Heart left ventricle (tissue), 16 donors: ENCODE data around the gene NUAK1. TPM values are rescaled to one million over a fixed set of nuclear protein-coding genes. Genes with fewer than 3 reads are reported as not detected.

ENCODE experiments used
- ATAC-seq, 4 donors: fragments of 200-7000 bp; cut with Tn5 transposase; one replicate each; pipeline ENCODE4 v1.9.1; 2020 to 2022; ENCODE audit warnings: moderate library complexity in 4 of 4, mild to moderate bottlenecking in 3 of 4, moderate number of reproducible peaks in 1 of 4
- DNase-seq, 5 donors: peaks; one replicate each; pipeline ENCODE4 v3.0.0-alpha.2; 2020
- H3K27ac ChIP-seq, 12 donors: fragments of 200-600 bp; sonication (generic) in 4 of 12; one replicate each; pipeline versions ENCODE4 v1.5.0 to v1.8.0; 2016 to 2022; ENCODE audit warnings: mild to moderate bottlenecking in 2 of 12
- H3K27me3 ChIP-seq, 9 donors: fragments of 200-600 bp; sonication (generic) in 2 of 9; one replicate each; pipeline versions ENCODE4 v1.5.1 to v1.8.0; 2016 to 2022; ENCODE audit warnings: mild to moderate bottlenecking in 3 of 9
- H3K36me3 ChIP-seq, 9 donors: fragments of 200-600 bp; sonication (generic) in 2 of 9; one replicate each; pipeline versions ENCODE4 v1.5.0 to v1.8.0; 2018 to 2022; ENCODE audit warnings: mild to moderate bottlenecking in 2 of 9
- H3K4me1 ChIP-seq, 12 donors: fragments of 200-600 bp; sonication (generic) in 4 of 12; one replicate each; pipeline versions ENCODE4 v1.5.0 to v1.8.0; 2016 to 2022; ENCODE audit warnings: mild to moderate bottlenecking in 3 of 12
- H3K4me3 ChIP-seq, 12 donors: fragments of 200-600 bp; sonication (generic) in 4 of 12; one replicate each; pipeline versions ENCODE4 v1.5.0 to v1.8.0; 2017 to 2022; ENCODE audit warnings: mild to moderate bottlenecking in 9 of 12, moderate library complexity in 4 of 12
- H3K9me3 ChIP-seq, 12 donors: fragments of 200-600 bp; sonication (generic) in 4 of 12; one replicate each; pipeline versions ENCODE4 v1.5.0 to v1.8.0; 2016 to 2022; ENCODE audit warnings: mild to moderate bottlenecking in 1 of 12
- CTCF ChIP-seq, 12 donors: fragments of 200-600 bp; sonication (generic) in 4 of 12; IDR thresholded peaks; one replicate each; pipeline versions ENCODE4 v1.5.0 to v1.8.0; 2018 to 2022; ENCODE audit warnings: antibody characterized with exemption in 12 of 12, mild to moderate bottlenecking in 5 of 12
- POLR2A ChIP-seq, 2 donors: fragments of 450-650 bp; IDR thresholded peaks; one replicate each; pipeline ENCODE4 v1.6.1; 2017; ENCODE audit warnings: antibody characterized with exemption in 2 of 2, mild to moderate bottlenecking in 2 of 2, moderate library complexity in 2 of 2
- WGBS, 4 donors: extraction: QIAGEN DNeasy Blood & Tissue Kit in 2 of 4; methylation state at CpG; one replicate each; pipeline versions ENCODE4 v1.1.5 to v1.1.7; 2013 to 2018; 5-methylcytosine and 5-hydroxymethylcytosine counted together
- intact Hi-C, 10 donors: fragments of 100-400 bp; cut with DNase I; formaldehyde crosslinking; loops; one replicate each; pipeline versions ENCODE4 v1.11.1 to v1.14.2; 2022
- long read RNA-seq, 3 donors: library from polyadenylated mRNA; unstranded; transcript quantifications; one replicate each; pipeline ENCODE4 v2.0.0, GENCODE V29; 2020 to 2021
- polyA plus RNA-seq, 2 donors: library from polyadenylated mRNA; stranded (reverse); fragments of 200-250 nt; gene quantifications; one replicate each; pipeline ENCODE4 v1.2.3, GENCODE V29; 2013
- total RNA-seq, 9 donors: library from RNA; depleted of rRNA in 2 of 9; stranded (reverse); fragments of >200 nt in 2 of 9; fragmentation: NEBNext Ultra II Directional in 3 of 9; extraction: Animal tissue kit (Norgen Biotek cat#: 25700) in 3 of 9; gene quantifications; one replicate each; pipeline versions ENCODE4 v1.1.0 to v1.2.4, GENCODE V29; 2016 to 2023
- donor health status: ischemic (EF 13 %, LVEDD 7.1; RV severe dilation, severe dysfunction).
- donor health status: healthy with polysubstance abuse.
- donor health status: DM: no; HTN: yes; CAD: no.
- donor health status: DM: no; HTN: no; CAD: no.
- donor health status: ischemic (EF 25% LVEDD 6.9; RV normal size, moderate dysfunction).
- donor health status: ischemic (EF 25% LVEDD 5.7; RV mildly dilated, moderate dysfunction).
- donor health status: healthy.
- donor health status: DM: yes; HTN: yes; CAD: no.
- donor health status: ischemic (EF 35%, LVEDD 5.7; RV mildly dilated, moderate dysfunction).
- donor health status: nonischemic (EF 11% LVEDD 7.7; RV severe dilation, severe dysfunction).
- donor health status: DM: yes; HTN: yes; CAD: no.
- donor health status: PGD.
- donor health status: ischemic (EF 29% LVEDD 5.4; RV normal size, mild dysfunction).
- donor health status: nonischemic (EF 23%, LVEDD 6.1; RV moderate dilation, normal function).

NUAK1 gene
- total RNA-seq = 10 to 100 TPM; 34.7 to 50.7 (median 39.8) TPM
- 10 to 100 TPM; 10.5 to 21.5 TPM for polyA plus RNA-seq
- long read RNA-seq, donor 1, full-length matches to known transcripts = 34 of 91 reads
- long read RNA-seq, donor 1, partial matches to known transcripts = 7 of 91 reads
- long read RNA-seq, donor 1, other reads (novel, unspliced or antisense) = 50 of 91 reads
- long read RNA-seq, donor 2, full-length matches to known transcripts = 12 of 62 reads
- long read RNA-seq, donor 2, partial matches to known transcripts = 7 of 62 reads
- long read RNA-seq, donor 2, other reads (novel, unspliced or antisense) = 43 of 62 reads
- long read RNA-seq, donor 3, full-length matches to known transcripts = 29 of 71 reads
- long read RNA-seq, donor 3, partial matches to known transcripts = 1 of 71 reads
- long read RNA-seq, donor 3, other reads (novel, unspliced or antisense) = 41 of 71 reads

GRCh38 chr12:106138633-106139421, at the start of gene NUAK1:
NUAK1 (minus strand) TSS chr12:106138954; CDS start chr12:106138653, 301 bp downstream.
- Histone ChIP-seq H3K4me3 (peak within 1 kb of the TSS; percentile 73 to 96 (median 90)), H3K27ac (peak within 1 kb of the TSS; percentile 95 to 100 (median 97)), H3K4me1 (peaks cover 3 to 65% (median 36%) of the 10 kb centered on the region in 12 donors), H3K36me3 (no peaks in the 10 kb centered on the region), H3K27me3 (peaks cover 0 to 37% (median 0%) of the 10 kb centered on the region in 9 donors), H3K9me3 (no peaks in the 10 kb centered on the region)
- intact Hi-C loops = loop anchor here in 9 of 10 donors (2.0 to 10.0 kb wide), 20 partner anchors 47 to 717 kb away; no protein-coding TSS in a partner anchor
- ATAC-seq (peak; percentile 48 to 85 (median 72)), DNase-seq (peak; percentile 86 to 92 (median 87))
- TF ChIP-seq CTCF (IDR thresholded peaks at IDR 0.05) = peak in 3 of 12 donors; percentile 7 to 25 (median 9)
- TF ChIP-seq POLR2A (IDR thresholded peaks at IDR 0.05) = peak; percentile 37 to 92
- WGBS, 4 donors = 0 to 1% (median 0%) methylated on average over 27 to 105 of the region's 106 CpGs

- no peak for DNase-seq
- no peak overlapping the region for H3K4me3 ChIP-seq
- intact Hi-C loops = no loop called here
- peaks cover 0 to 4% (median 0%) of the 10 kb centered on the region in 12 donors for H3K4me1 ChIP-seq
- ATAC-seq = no peak
- H3K36me3 ChIP-seq = no peaks in the 10 kb centered on the region
- no peaks in the 10 kb centered on the region for H3K9me3 ChIP-seq
- H3K27me3 ChIP-seq = no peaks in the 10 kb centered on the region
- H3K27ac ChIP-seq = no peak overlapping the region
- WGBS, 4 donors = 56 to 80% (median 67%) methylated on average over 6 to 10 of the region's 10 CpGs
- TF ChIP-seq CTCF (IDR thresholded peaks at IDR 0.05) (no peak), POLR2A (IDR thresholded peaks at IDR 0.05) (no peak)
Measured at GRCh38 chr12:106188256-106188655, 49.5 kb upstream of the NUAK1 start.

- 89 to 100% (median 95%) methylated on average over 1 of the region's 1 CpG for WGBS, 4 donors
- ATAC-seq = no peak
- intact Hi-C loops = no loop called here
- Histone ChIP-seq H3K9me3 (no peaks in the 10 kb centered on the region), H3K4me3 (no peak overlapping the region), H3K27me3 (no peaks in the 10 kb centered on the region), H3K27ac (no peak overlapping the region), H3K4me1 (peaks cover 0 to 4% (median 0%) of the 10 kb centered on the region in 12 donors), H3K36me3 (no peaks in the 10 kb centered on the region)
- DNase-seq = no peak
- TF ChIP-seq POLR2A (IDR thresholded peaks at IDR 0.05) (no peak), CTCF (IDR thresholded peaks at IDR 0.05) (no peak)
Measured at GRCh38 chr12:106187842-106188241, 49.1 kb upstream of the NUAK1 start.
